OCI-LY7 (cell line): ENCODE results near the gene CD3E. TPM values are rescaled to one million over a fixed set of nuclear protein-coding genes. Genes with fewer than 3 reads are reported as not detected.

Experiments
- BruUV-seq: library from RNA; stranded (reverse); fragments of 400-500 nt; replicated peaks from 2 replicates; lab custom pipeline; 2021; lab: Mats Ljungman, UMichigan
- CTCF ChIA-PET: fragments of 300-600 bp; sonication (Branson Sonifier 250); formaldehyde crosslinking; loops from one replicate; lab custom pipeline; 2022; ENCODE audit warnings: antibody characterized with exemption; ENCODE audit not compliant: unreplicated experiment; lab: Charles Lee
- POLR2A ChIA-PET: fragments of 300-600 bp; sonication (Branson Sonifier 250); formaldehyde crosslinking; loops from one replicate; lab custom pipeline; 2022; ENCODE audit warnings: antibody characterized with exemption; lab: Charles Lee
- DNase-seq: peaks from one replicate; pipeline ENCODE4 v3.0.0-alpha.2; 2015; ENCODE audit warnings: low spot score
- H2AFZ ChIP-seq: fragments of 200-600 bp; sonication (generic), shearing (Covaris generic); 2 replicates; pipeline ENCODE4 v1.6.1; 2014; ENCODE audit warnings: mild to moderate bottlenecking, antibody characterized with exemption, low read length, moderate library complexity
- H3K27ac ChIP-seq: fragments of 200-600 bp; sonication (generic); 2 replicates; pipeline ENCODE4 v1.5.1; 2014; ENCODE audit warnings: mixed run types, low read depth, mild to moderate bottlenecking, moderate library complexity, low read length, inconsistent platforms; ENCODE audit not compliant: poor library complexity, severe bottlenecking
- H3K36me3 ChIP-seq: fragments of 200-600 bp; sonication (generic); 2 replicates; pipeline ENCODE4 v1.6.1; 2014; ENCODE audit warnings: mild to moderate bottlenecking, antibody characterized with exemption, low read length, moderate library complexity, mixed read lengths; ENCODE audit not compliant: insufficient read depth
- H3K4me1 ChIP-seq: fragments of 200-600 bp; sonication (generic); 2 replicates; pipeline ENCODE4 v1.5.1; 2014; ENCODE audit warnings: mild to moderate bottlenecking, low read length; ENCODE audit not compliant: insufficient read depth, poor library complexity, severe bottlenecking
- H3K4me2 ChIP-seq: fragments of 200-600 bp; sonication (generic); 2 replicates; pipeline ENCODE4 v1.6.1; 2014; ENCODE audit warnings: mild to moderate bottlenecking, low read length
- H3K4me3 ChIP-seq: fragments of 200-600 bp; sonication (generic); 2 replicates; pipeline ENCODE4 v1.5.1; 2014; ENCODE audit warnings: mild to moderate bottlenecking, low read depth, low read length; ENCODE audit not compliant: poor library complexity, severe bottlenecking
- H3K79me2 ChIP-seq: fragments of 200-600 bp; sonication (generic); 2 replicates; pipeline ENCODE4 v1.6.1; 2016; ENCODE audit warnings: low read depth, mild to moderate bottlenecking, low read length, moderate library complexity, mixed read lengths; ENCODE audit not compliant: insufficient read depth
- H3K9me2 ChIP-seq: fragments of 200-600 bp; sonication (generic); 2 replicates; pipeline ENCODE4 v1.6.1; 2016; ENCODE audit warnings: mild to moderate bottlenecking, low read length, mixed read lengths; ENCODE audit not compliant: insufficient read depth
- H3K9me3 ChIP-seq: fragments of 200-600 bp; sonication (generic); 2 replicates; pipeline ENCODE4 v1.6.1; 2014; ENCODE audit warnings: mild to moderate bottlenecking, mixed run types, low read length, mixed read lengths
- H4K20me1 ChIP-seq: fragments of 200-600 bp; sonication (generic); 2 replicates; pipeline ENCODE4 v1.6.1; 2014; ENCODE audit warnings: mild to moderate bottlenecking, antibody characterized with exemption, low read length, moderate library complexity, mixed read lengths; ENCODE audit not compliant: insufficient read depth
- CTCF ChIP-seq: fragments of 200-600 bp; sonication (generic); conservative IDR thresholded peaks from 2 replicates; pipeline ENCODE4 v1.5.1; 2014; ENCODE audit warnings: mild to moderate bottlenecking, antibody characterized with exemption, low read length, moderate library complexity, mixed read lengths
- EZH2phosphoT487 ChIP-seq: fragments of 200-600 bp; sonication (generic); IDR thresholded peaks from 2 replicates; pipeline ENCODE4 v1.6.1; 2018; ENCODE audit warnings: low read depth, borderline replicate concordance, mild to moderate bottlenecking, mixed run types, antibody characterized with exemption, low read length, moderate library complexity, mixed read lengths
- intact Hi-C: fragments of 100-400 bp; cut with micrococcal nuclease; formaldehyde crosslinking; loops from one replicate; pipeline ENCODE4 v1.10.0; 2022; ENCODE audit not compliant: unreplicated experiment
- total RNA-seq, 2 experiments: library from RNA; depleted of rRNA in 1 of 2; stranded (reverse); fragments of >200 nt in 1 of 2; shearing (Covaris generic) in 1 of 2; gene quantifications; 2 replicates each; pipeline ENCODE4 v1.2.3, GENCODE V29; 2014 to 2022

Gene CD3E
- total RNA-seq, 2 experiments from 2014 or later: 1.7 TPM; not detected in 1

- Histone ChIP-seq H3K4me2 (no peak overlapping the region), H3K9me3 (no peaks in the 10 kb centered on the region; the same call in 1 of the 2 replicates), H3K36me3 (no peaks in the 10 kb centered on the region), H2AFZ (no peak overlapping the region), H3K27ac (no peak overlapping the region), H3K4me3 (no peak overlapping the region), H4K20me1 (no peaks in the 10 kb centered on the region), H3K79me2 (no peaks in the 10 kb centered on the region), H3K9me2 (no peaks in the 10 kb centered on the region), H3K4me1 (peaks cover 16% of the 10 kb centered on the region)
- CTCF ChIA-PET: interaction anchor here (1.5 kb wide), 1 partner anchor 76 kb away, joined by 3 read pairs; no protein-coding TSS in a partner anchor
- no TSS peak for BruUV-seq
- POLR2A ChIA-PET: interaction anchor here (0.9 to 1.6 kb wide), 3 partner anchors 18 to 110 kb away, joined by 3 to 6 read pairs (median 3); no protein-coding TSS in a partner anchor
- no peak for TF ChIP-seq CTCF
- TF ChIP-seq EZH2phosphoT487: no peak
- DNase-seq: peak; percentile 41
- intact Hi-C loops: no loop called here
Measured at GRCh38 chr11:118277312-118277711, 27.2 kb upstream of the CD3E start.

GRCh38 chr11:118281284-118281683, 23.2 kb upstream of the CD3E start:
- Histone ChIP-seq H3K36me3 (no peaks in the 10 kb centered on the region), H3K27ac (no peak overlapping the region), H3K79me2 (no peaks in the 10 kb centered on the region), H2AFZ (peak overlapping the region; percentile 47; the same call in 1 of the 2 replicates), H3K9me3 (no peaks in the 10 kb centered on the region; the same call in 1 of the 2 replicates), H3K4me1 (peaks cover 16% of the 10 kb centered on the region), H3K4me3 (no peak overlapping the region), H3K9me2 (no peaks in the 10 kb centered on the region), H4K20me1 (no peaks in the 10 kb centered on the region), H3K4me2 (no peak overlapping the region)
- no peak for DNase-seq
- POLR2A ChIA-PET: interaction anchor here (0.6 to 1.0 kb wide), 2 partner anchors 78 to 290 kb away, joined by 3 read pairs; partner anchors contain the start of gene UBE4A
- CTCF ChIA-PET: no interaction called here
- no peak for TF ChIP-seq EZH2phosphoT487
- TF ChIP-seq CTCF: no peak
- intact Hi-C loops: no loop called here
- BruUV-seq: no TSS peak

GRCh38 chr11:118282606-118283005, 21.9 kb upstream of the CD3E start:
- H3K4me3 ChIP-seq: no peak overlapping the region
- H4K20me1 ChIP-seq: no peaks in the 10 kb centered on the region
- no peaks in the 10 kb centered on the region for H3K36me3 ChIP-seq
- H3K4me1 ChIP-seq: peaks cover 10% of the 10 kb centered on the region
- no TSS peak for BruUV-seq
- H2AFZ ChIP-seq: peak overlapping the region; percentile 1; the same call in 1 of the 2 replicates
- ChIA-PET CTCF (no interaction called here), POLR2A (interaction anchor here (0.9 to 1.2 kb wide), 2 partner anchors 12 to 39 kb away, joined by 3 to 4 read pairs; no protein-coding TSS in a partner anchor)
- intact Hi-C loops: no loop called here
- H3K79me2 ChIP-seq: no peaks in the 10 kb centered on the region
- no peak overlapping the region for H3K27ac ChIP-seq
- H3K9me3 ChIP-seq: no peaks in the 10 kb centered on the region; the same call in 1 of the 2 replicates
- DNase-seq: no peak
- H3K9me2 ChIP-seq: no peaks in the 10 kb centered on the region
- no peak for TF ChIP-seq EZH2phosphoT487
- TF ChIP-seq CTCF: no peak
- H3K4me2 ChIP-seq: no peak overlapping the region
